ENCODE measurements around the gene HOXD8. TPM values are rescaled to one million over a fixed set of nuclear protein-coding genes. Genes with fewer than 3 reads are reported as not detected.

HOXD8 gene
- total RNA-seq, 6 donors from 2014 or later = 0.43 to 2.3 (median 0.74) TPM; not detected in 1

GRCh38 chr2:176147800-176148496, 18.4 kb downstream of the HOXD8 start:
- H3K27me3 ChIP-seq = peaks cover 0 to 70% (median 38%) of the 10 kb centered on the region in 4 donors
- peaks cover 0 to 34% (median 7%) of the 10 kb centered on the region in 4 donors for H3K4me1 ChIP-seq
- ATAC-seq (ENCODE audit: low FRiP score in 2 of 2) (no peak), DNase-seq (no peak)
- H3K27ac ChIP-seq = no peak overlapping the region
- H3K36me3 ChIP-seq = no peaks in the 10 kb centered on the region
- H3K9me3 ChIP-seq = no peaks in the 10 kb centered on the region
- WGBS, 2 donors = 7 to 13% methylated on average over 18 to 31 of the region's 31 CpGs
- TF ChIP-seq EP300 (IDR thresholded peaks at IDR 0.05) (no peak), POLR2AphosphoS5 (IDR thresholded peaks at IDR 0.05) (no peak)
- H3K4me3 ChIP-seq = no peak overlapping the region

DNA sequence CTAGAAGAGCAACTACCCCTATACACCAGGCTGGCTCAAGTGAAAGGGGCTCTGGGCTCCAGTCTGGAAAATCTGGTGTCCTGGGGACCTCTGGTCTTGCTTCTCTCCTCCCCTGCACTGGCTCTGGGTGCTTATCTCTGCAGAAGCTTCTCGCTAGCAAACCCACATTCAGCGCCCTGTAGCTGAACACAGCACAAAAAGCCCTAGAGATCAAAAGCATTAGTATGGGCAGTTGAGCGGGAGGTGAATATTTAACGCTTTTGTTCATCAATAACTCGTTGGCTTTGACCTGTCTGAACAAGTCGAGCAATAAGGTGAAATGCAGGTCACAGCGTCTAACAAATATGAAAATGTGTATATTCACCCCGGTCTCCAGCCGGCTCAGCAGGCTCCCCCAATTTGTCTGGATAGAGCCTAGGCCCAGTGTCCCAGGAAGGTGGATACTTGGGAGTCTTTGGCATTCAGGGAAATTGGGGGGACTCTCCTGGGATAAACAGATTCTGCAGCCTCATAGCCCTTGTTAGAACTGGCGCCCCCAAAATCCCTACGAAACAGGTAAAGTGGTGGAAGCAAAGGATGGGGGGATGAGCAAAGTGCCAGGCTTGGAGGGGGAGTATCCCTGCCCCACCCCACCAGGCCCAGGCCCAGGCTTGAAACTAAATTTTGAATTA, 19.4 kb downstream of the HOXD8 start:
- WGBS, 2 donors = 23% methylated on average over 11 of the region's 11 CpGs
- no peak overlapping the region for H3K27ac ChIP-seq
- H3K9me3 ChIP-seq = no peaks in the 10 kb centered on the region
- TF ChIP-seq EP300 (IDR thresholded peaks at IDR 0.05) = no peak
- TF ChIP-seq POLR2A (IDR thresholded peaks at IDR 0.05) = no peak
- TF ChIP-seq CTCF (IDR thresholded peaks at IDR 0.05) = no peak
- no peak for TF ChIP-seq POLR2AphosphoS5 (IDR thresholded peaks at IDR 0.05)
- peaks cover 0 to 34% (median 7%) of the 10 kb centered on the region in 4 donors for H3K4me1 ChIP-seq
- peaks cover 0 to 72% (median 36%) of the 10 kb centered on the region in 4 donors for H3K27me3 ChIP-seq
- H3K36me3 ChIP-seq = no peaks in the 10 kb centered on the region
- DNase-seq (no peak), ATAC-seq (ENCODE audit: low FRiP score in 2 of 2) (no peak)
- no peak overlapping the region for H3K4me3 ChIP-seq

DNA sequence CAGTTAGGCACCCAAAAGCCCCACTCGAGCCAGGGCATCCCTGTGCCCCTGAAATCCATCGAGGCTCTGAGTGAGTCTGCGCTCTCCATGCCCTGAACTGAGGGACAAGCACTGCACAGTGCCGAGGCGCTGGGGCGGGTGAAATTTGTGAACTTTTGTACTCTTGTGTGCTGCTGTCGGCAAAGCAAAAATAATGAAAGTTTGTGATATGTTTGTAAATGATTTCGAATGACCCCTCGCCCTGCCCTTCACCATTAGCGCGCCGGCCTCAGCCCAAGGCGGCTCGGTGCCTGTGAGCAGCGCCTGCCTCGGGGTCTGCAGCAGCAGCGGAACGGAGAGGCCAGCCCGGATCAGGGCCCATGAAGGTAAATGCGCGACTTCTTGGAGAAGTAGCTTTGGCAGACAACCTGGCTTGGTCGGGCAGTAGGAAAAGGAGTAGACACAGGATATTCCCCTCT, 20.0 kb downstream of the HOXD8 start:
- no peak overlapping the region for H3K4me3 ChIP-seq
- 15 to 19% methylated on average over 22 of the region's 22 CpGs for WGBS, 2 donors
- no peak for DNase-seq

DNA sequence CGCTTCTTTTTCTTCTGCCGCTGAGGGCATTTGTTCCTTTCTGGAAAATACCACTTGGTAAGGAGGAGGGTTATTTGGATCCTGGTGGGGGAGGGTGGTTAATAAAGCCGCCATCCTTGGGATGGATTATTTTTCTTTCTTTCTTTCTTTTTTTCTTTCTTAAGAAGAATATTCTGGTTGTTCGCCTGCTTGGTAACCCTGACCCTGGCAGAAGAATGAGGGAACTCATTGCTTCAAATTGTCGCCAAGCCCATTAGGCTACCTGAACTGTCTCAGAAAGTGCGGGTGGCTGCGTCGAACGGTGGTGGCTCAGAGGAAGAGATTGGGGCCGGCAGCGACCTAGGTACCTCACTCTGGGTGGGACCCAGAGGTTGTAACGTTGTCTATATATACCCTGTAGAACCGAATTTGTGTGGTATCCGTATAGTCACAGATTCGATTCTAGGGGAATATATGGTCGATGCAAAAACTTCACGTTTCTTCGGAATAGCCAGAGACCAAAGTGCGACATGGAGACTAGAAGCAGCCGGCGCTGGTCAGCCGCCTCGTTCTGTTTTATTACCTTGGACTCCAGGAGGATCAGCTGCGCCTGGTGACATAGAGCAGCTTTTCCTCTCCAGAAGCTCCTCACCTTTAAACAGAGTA, 20.6 kb downstream of the HOXD8 start:
- Histone ChIP-seq H3K27me3 (peaks cover 0 to 79% (median 35%) of the 10 kb centered on the region in 4 donors), H3K27ac (no peak overlapping the region), H3K36me3 (no peaks in the 10 kb centered on the region), H3K9me3 (no peaks in the 10 kb centered on the region), H3K4me1 (peaks cover 0 to 34% (median 7%) of the 10 kb centered on the region in 4 donors), H3K4me3 (no peak overlapping the region)
- DNase-seq (no peak), ATAC-seq (ENCODE audit: low FRiP score in 2 of 2) (no peak)
- 14 to 20% methylated on average over 24 of the region's 24 CpGs for WGBS, 2 donors
- TF ChIP-seq CTCF (IDR thresholded peaks at IDR 0.05) (no peak), POLR2AphosphoS5 (IDR thresholded peaks at IDR 0.05) (no peak), POLR2A (IDR thresholded peaks at IDR 0.05) (no peak), EP300 (IDR thresholded peaks at IDR 0.05) (no peak)

More for the DNA sequence above, 20.0 kb downstream of the HOXD8 start:
- H3K4me1 ChIP-seq = peaks cover 0 to 34% (median 7%) of the 10 kb centered on the region in 4 donors
- H3K27me3 ChIP-seq = peaks cover 0 to 74% (median 36%) of the 10 kb centered on the region in 4 donors
- no peak for TF ChIP-seq POLR2A (IDR thresholded peaks at IDR 0.05)
- no peak for TF ChIP-seq POLR2AphosphoS5 (IDR thresholded peaks at IDR 0.05)
- no peak for TF ChIP-seq CTCF (IDR thresholded peaks at IDR 0.05)
- TF ChIP-seq EP300 (IDR thresholded peaks at IDR 0.05) = no peak
- H3K27ac ChIP-seq = no peak overlapping the region
- H3K36me3 ChIP-seq = no peaks in the 10 kb centered on the region
- ATAC-seq (ENCODE audit: low FRiP score in 2 of 2) = no peak
- H3K9me3 ChIP-seq = no peaks in the 10 kb centered on the region

All from upper lobe of left lung (tissue), 6 donors.